ENCODE results near the gene CATSPER2.
"Not testable (repeated sequence)": the region's sequence is repeated elsewhere in the genome, so short reads cannot be mapped to it uniquely, and the experiment has no call there.

DNA sequence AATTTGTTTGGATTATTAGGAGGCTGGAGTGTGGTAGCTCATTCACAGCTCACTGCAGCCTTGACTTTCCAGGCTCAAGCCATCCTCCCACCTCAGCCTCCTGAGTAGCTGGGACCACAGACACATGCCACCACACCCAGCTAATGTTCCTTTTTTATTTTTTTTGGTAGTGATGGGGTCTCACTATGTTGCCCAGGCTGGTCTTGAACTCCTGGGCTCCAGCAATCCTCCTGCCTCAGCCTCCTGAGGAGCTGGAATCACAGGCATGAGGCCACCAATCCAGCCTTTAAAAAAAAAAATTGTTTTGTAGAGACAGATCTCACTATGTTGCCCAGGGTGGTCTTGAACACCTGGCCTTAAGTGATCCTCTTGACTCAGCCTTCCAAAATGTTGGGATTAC, 21.7 kb downstream of the CATSPER2 start:
- TF ChIP-seq, protein P1, sequence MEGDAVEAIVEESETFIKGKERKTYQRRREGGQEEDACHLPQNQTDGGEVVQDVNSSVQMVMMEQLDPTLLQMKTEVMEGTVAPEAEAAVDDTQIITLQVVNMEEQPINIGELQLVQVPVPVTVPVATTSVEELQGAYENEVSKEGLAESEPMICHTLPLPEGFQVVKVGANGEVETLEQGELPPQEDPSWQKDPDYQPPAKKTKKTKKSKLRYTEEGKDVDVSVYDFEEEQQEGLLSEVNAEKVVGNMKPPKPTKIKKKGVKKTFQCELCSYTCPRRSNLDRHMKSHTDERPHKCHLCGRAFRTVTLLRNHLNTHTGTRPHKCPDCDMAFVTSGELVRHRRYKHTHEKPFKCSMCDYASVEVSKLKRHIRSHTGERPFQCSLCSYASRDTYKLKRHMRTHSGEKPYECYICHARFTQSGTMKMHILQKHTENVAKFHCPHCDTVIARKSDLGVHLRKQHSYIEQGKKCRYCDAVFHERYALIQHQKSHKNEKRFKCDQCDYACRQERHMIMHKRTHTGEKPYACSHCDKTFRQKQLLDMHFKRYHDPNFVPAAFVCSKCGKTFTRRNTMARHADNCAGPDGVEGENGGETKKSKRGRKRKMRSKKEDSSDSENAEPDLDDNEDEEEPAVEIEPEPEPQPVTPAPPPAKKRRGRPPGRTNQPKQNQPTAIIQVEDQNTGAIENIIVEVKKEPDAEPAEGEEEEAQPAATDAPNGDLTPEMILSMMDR (IDR thresholded peaks at IDR 0.05): not testable (repeated sequence)
- not testable (repeated sequence) for TF ChIP-seq POLR2A (IDR thresholded peaks at IDR 0.05); POLR2AphosphoS5 (IDR thresholded peaks at IDR 0.05); EP300 (IDR thresholded peaks at IDR 0.05; ENCODE audit: low read depth)

All from transverse colon (tissue), 4 donors.